ENCODE data around the gene KCNJ10.

The KCNJ10 gene

GRCh38 chr1:160071289-160071688 is 1.3 kb upstream of the KCNJ10 start:
- no peak for ATAC-seq
- TF ChIP-seq CREB5 (CRISPR knock-in tag; IDR thresholded peaks at IDR 0.05; ENCODE audit: low read depth) (no peak), ZNF8 (CRISPR knock-in tag; IDR thresholded peaks at IDR 0.05) (no peak)

- peak; percentile 95 for ATAC-seq
- TF ChIP-seq RARB (CRISPR knock-in tag; IDR thresholded peaks at IDR 0.05) (no peak), BACH2 (CRISPR knock-in tag; IDR thresholded peaks at IDR 0.05; ENCODE audit: borderline replicate concordance) (no peak), CSRNP3 (CRISPR knock-in tag; IDR thresholded peaks at IDR 0.05) (no peak), CSDC2 (CRISPR knock-in tag; IDR thresholded peaks at IDR 0.05) (no peak), ZNF70 (CRISPR knock-in tag; IDR thresholded peaks at IDR 0.05) (no peak), OSR1 (CRISPR knock-in tag; IDR thresholded peaks at IDR 0.05) (no peak), TSHZ2 (CRISPR knock-in tag; IDR thresholded peaks at IDR 0.05) (no peak), CREB5 (CRISPR knock-in tag; IDR thresholded peaks at IDR 0.05; ENCODE audit: low read depth) (no peak), TOX (CRISPR knock-in tag; IDR thresholded peaks at IDR 0.05; ENCODE audit: borderline replicate concordance) (no peak), PPARA (CRISPR knock-in tag; IDR thresholded peaks at IDR 0.05; ENCODE audit: borderline replicate concordance) (no peak), SNAI2 (CRISPR knock-in tag; IDR thresholded peaks at IDR 0.05) (no peak), ISL1 (CRISPR knock-in tag; IDR thresholded peaks at IDR 0.05) (no peak), ZFP3 (CRISPR knock-in tag; IDR thresholded peaks at IDR 0.05) (no peak), ZNF565 (CRISPR knock-in tag; conservative IDR thresholded peaks at IDR 0.05; ENCODE audit: low read depth) (no peak), POU6F1 (CRISPR knock-in tag; IDR thresholded peaks at IDR 0.05; ENCODE audit: borderline replicate concordance, low read depth) (no peak), ZNF8 (CRISPR knock-in tag; IDR thresholded peaks at IDR 0.05) (no peak), ARNTL (CRISPR knock-in tag; IDR thresholded peaks at IDR 0.05; ENCODE audit: borderline replicate concordance, low read depth) (no peak), ZC3H10 (CRISPR knock-in tag; IDR thresholded peaks at IDR 0.05) (no peak)
- TF ChIP-seq, protein P1, sequence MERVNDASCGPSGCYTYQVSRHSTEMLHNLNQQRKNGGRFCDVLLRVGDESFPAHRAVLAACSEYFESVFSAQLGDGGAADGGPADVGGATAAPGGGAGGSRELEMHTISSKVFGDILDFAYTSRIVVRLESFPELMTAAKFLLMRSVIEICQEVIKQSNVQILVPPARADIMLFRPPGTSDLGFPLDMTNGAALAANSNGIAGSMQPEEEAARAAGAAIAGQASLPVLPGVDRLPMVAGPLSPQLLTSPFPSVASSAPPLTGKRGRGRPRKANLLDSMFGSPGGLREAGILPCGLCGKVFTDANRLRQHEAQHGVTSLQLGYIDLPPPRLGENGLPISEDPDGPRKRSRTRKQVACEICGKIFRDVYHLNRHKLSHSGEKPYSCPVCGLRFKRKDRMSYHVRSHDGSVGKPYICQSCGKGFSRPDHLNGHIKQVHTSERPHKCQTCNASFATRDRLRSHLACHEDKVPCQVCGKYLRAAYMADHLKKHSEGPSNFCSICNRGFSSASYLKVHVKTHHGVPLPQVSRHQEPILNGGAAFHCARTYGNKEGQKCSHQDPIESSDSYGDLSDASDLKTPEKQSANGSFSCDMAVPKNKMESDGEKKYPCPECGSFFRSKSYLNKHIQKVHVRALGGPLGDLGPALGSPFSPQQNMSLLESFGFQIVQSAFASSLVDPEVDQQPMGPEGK (CRISPR knock-in tag; IDR thresholded peaks at IDR 0.05; ENCODE audit: borderline replicate concordance) = no peak
Observed at GRCh38 chr1:160070243-160071163, 543 bp upstream of the KCNJ10 start.
